HG03565 (cell line): ENCODE results near the gene GDF9.

Experiments
- ATAC-seq: cut with Tn5 transposase; IDR thresholded peaks from one replicate; pipeline ENCODE4 v1.9.1; 2021; ENCODE audit warnings: mild to moderate bottlenecking, moderate library complexity; ENCODE audit not compliant: unreplicated experiment

GDF9 gene, protein sequence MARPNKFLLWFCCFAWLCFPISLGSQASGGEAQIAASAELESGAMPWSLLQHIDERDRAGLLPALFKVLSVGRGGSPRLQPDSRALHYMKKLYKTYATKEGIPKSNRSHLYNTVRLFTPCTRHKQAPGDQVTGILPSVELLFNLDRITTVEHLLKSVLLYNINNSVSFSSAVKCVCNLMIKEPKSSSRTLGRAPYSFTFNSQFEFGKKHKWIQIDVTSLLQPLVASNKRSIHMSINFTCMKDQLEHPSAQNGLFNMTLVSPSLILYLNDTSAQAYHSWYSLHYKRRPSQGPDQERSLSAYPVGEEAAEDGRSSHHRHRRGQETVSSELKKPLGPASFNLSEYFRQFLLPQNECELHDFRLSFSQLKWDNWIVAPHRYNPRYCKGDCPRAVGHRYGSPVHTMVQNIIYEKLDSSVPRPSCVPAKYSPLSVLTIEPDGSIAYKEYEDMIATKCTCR

DNA sequence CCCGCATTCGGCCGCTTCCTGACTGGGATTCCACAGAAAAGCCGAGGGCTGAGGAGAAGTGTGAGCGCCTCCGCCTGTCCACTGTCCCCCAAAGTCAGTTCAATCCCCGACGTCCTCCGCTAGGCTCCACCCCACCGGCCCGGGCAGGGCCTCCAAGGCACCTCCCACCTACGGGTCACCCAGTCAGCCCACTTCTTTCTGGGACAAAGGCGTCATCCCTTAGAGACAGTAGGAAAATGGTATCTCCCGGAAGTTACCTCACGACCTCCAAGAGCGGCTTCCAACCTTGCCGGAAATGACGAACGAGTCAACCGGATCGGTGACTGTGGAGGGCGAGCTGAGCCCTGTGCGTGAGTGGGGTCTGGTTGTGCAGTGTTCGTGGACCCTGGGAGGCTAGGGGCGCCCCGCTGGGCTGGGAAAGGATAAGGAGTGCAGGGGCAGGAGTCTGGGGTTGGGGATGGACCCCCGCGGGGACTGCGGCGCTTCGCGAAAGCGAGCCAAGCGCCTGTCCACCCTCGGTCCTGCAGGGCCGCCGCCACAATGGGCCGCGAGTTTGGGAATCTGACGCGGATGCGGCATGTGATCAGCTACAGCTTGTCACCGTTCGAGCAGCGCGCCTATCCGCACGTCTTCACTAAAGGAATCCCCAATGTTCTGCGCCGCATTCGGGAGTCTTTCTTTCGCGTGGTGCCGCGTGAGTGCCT lies at the start of gene GDF9, which contains the start of gene UQCRQ:
TSS of gene GDF9 (minus strand) at position 128 of the 704 bp plus-strand sequence. CDS start 1,936 bp downstream, outside the sequence.
TSS of gene UQCRQ (plus strand) at position 301 of the 704 bp plus-strand sequence. CDS start at position 541, 240 bp downstream.
- peak; percentile 96 for ATAC-seq

DNA sequence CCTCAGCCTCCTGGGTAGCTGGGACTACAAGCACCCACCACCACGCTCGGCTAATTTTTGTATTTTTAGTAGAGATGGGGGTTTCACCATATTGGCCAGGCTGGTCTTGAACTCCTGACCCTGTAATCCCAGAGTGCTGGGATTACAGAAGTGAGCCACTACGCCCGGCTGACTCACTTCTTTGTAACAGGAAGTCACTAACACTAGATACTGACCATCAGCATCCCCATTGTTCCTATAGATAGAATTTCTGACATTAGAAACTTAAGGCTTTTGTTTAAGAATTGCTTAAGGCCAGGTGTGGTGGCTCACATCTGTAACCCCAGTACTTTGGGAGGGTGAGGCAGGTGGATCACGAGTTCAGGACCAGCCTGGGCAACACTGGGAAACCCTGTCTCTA lies 49.4 kb upstream of the GDF9 start:
- ATAC-seq = no peak

DNA sequence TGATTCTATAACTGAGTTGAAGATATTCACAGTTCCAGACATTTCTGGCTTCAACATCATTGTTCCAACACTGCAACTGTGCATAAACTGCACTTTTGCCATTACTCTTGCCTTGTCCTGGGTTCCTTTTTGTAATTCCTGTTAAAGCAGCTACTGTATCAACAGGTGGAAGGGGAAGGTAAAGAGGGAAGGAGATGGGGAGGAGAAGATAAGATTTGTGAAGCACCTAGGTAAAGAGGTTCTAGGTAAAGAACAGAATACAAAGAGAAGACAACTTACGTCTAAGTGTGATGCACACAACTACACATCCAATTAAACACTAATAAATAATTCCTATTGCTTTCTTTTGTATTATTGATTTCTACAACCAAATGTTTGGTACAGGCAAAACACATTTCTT lies 43.4 kb upstream of the GDF9 start:
- no peak for ATAC-seq

DNA sequence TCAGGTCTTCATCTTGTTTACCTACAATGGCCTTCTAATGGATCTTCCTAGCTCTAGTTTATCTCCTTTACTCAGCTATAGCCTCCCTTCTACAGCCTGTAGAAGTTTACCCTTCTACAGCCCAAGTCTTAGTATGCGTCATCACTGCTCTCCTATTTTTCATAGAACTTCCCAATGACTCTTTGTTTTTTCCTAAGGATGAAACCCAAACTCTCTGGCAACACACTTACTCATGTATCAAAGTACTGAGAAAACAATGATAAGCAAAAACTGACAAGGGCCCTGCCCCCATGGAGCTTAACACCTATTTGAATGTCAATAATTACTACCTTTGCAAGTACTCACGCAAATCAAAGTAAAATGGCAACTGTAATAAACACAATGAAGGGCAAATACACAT lies 40.9 kb upstream of the GDF9 start:
- ATAC-seq = no peak

DNA sequence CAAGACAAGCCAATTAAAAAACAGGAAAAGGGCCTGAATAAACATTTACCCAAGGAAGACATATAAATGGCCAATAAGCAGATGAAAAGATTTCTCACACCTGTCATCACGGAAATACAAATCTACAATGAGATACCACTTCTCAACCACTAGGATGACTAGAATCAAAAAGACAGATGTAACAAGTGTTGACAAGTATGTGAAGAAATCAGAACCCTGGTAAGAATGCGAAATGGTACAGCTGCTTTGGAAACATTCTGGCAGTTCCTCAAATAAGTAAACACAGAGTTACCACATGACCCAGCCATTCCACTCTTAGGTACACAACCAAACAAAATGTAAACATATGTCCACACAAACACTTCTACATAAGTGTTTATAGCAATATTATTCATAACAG lies 39.7 kb upstream of the GDF9 start:
- no peak for ATAC-seq

DNA sequence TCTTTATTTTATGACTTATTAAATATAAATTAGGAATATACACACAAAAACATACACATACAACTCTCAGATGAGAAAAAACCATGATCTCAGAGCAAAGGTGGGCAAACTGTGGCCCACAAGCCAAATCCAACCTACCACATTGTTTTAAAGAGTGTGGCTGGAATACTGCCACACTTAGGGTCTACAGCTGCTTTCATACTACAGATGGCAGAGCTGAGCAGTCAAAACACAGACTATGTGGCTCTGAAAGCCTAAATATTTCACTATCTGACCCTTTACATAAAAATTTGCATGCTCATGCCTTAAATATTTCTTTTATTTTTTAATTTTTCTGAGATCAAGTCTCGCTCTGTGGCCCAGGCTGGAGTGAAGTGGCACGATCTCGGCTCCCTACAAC lies 35.5 kb upstream of the GDF9 start:
- ATAC-seq = no peak

DNA sequence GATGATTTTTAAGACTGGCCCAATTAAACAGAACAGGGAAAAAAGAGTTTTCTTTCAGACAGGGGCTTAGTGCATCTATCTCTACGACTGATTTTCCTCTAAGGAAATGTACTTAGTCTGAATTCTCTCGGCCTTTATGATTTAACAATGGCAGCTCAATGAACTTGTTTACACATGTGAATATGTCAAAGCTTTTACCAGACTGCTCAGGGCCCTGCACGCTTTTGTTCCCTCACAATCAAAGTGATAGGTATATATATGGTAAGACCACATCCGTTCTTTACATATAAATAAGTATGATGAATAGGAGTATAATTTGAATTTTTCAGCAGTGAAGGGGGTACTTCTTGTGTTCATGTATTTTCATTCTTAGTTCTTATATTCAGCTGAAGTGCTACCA lies 34.8 kb upstream of the GDF9 start:
- no peak for ATAC-seq

DNA sequence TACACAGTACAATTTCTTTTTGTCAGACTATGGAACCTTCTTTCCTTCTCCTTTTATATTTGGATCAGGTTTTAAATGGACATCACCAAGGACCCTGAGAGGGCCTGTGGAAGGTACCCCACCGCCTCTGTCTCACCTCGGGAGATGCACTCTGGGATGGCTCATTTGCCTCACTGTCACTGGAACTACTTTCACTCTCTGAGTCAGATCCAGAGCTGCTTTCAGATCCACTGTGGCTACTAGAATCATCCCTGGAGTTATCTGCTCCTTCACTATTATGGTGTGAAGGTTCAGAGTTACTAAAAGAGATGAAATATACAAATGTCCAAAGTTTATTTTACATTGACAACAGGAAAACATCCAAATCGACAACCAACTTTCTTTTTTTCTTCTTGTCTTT lies 31.8 kb upstream of the GDF9 start:
- no peak for ATAC-seq

DNA sequence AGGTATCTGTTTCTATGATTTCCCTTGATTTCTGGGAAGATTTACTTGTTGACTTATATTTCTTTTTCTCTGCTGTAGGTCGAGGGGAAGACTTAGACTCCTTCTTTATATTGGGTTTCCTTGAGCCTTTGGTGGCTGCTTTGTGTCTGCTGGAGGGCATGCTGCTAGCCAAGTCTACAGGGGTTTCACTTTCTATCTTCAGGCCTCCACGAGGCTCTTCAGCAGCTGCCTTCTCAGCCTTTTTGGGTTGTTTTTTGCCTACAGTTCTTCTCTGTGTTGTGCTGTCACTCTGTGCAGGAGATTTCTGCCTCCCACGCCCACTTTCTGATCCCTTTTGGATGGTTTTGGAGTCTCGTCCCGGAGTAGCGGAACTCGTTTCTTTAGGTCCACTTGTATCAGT lies 30.4 kb upstream of the GDF9 start:
- no peak for ATAC-seq

DNA sequence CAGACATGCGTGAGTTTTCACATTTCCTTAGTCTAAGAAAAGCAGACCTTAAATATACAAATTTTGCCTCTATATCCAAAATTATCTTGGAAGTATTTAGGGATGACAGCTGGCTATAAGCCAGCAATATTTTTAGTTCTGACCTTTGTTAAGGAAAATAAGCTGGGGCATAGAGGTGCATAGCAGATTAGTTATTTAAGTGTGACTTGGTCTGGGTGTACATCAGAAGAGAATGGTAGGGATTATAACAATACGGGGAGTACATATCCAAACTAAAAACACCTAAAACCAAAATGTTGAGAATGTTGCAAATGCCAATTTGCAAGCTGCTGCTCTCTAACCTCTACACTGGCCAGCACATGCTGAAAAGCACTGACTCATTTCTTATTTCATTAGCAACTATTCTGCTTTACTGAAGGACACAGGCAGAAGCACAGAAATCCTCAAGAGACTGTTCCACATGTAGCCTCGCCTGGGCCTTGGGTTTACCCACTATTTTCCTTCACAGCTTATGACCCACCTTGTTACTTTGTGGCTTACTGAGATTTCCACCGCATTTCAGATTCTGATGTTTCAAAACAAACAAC lies 29.5 kb upstream of the GDF9 start:
- no peak for ATAC-seq

DNA sequence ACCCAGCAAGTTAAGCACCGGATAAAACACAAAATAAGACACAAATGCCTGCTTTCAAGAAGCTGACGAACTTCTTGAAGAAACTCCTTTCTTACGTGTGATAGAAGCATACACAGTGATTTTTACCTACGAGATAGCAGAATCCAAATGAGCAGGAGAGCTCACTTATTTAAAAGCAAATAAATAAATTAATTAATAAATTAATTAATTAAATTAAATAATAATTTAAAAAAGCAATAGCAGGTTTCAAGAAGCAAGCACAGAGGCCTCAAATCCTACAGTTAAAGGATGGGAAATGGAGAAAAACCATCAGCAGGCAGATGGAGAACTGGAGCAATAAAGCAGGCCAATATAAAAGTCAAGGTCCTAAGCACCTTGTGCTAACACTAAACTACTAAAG lies 24.5 kb upstream of the GDF9 start:
- no peak for ATAC-seq

DNA sequence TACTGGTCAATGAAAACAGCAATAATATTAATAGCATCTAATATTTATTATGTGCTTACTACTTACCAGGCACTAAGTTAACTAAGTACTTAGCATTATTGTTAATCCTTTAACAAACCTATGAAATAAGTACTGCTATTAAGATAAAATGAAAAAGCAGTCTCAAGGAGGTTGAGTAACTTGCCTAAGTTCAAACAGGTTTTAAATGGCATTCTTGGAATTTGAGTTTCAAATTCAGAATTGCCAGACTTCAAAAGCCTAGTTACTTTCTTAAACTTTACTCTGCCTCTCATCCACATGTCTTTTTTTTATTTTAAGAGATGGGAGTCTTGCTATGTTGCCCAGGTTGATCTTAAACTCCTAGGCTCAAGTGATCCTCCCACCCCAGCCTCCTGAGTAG lies 23.2 kb upstream of the GDF9 start:
- no peak for ATAC-seq

DNA sequence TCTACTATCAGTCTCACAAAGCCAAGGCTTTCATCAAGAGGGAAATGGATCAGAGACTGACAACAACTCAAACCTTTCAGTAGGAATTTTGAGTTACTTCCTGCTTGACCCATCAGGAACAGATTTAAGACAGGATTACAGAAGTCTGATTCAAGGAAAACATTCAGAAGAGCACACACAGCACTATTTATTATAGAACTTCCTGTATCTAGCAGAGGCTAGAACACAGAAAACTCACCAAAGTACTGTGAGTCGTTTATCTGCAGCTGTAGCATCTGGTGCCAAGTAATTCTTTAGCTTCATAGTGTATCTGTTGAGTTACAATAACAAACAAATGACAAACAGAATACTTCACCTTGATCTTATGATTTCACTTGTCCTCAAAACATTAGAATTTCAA lies 21.0 kb upstream of the GDF9 start:
- no peak for ATAC-seq

DNA sequence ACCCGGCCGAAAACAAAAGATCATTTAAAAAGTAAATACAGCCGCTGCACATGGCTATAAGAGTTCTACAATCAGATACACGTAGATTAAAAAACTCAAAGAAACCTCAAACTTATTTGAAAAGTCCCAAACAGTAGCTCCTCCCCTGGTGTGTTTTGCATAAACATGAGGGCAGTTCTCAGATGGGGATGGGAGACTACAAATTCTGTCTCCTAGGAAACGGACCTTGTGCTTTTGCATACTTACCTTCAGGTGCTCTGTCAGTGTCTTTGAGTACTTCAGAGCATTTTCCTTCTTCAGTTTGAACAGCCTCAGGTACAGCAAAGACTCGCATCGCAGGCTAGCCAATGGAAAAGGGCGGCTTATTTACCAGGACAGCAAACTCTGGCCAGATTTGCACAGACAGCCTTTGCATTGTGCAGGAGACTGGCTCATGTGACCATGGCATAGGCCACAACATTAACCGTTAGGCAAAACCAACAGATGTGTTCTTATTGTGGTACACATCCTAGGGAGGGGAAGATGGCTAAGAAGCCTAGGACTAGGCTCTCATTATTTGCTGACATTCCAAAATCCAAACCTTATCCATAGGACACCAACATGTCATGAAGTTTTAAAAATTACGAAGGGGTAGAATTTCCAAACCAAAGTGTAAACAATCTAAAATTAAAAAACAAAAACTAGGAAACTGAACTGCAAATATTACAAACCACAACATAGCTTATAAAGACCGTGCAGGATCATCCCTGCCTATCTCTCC lies 20.0 kb upstream of the GDF9 start:
- ATAC-seq = no peak

DNA sequence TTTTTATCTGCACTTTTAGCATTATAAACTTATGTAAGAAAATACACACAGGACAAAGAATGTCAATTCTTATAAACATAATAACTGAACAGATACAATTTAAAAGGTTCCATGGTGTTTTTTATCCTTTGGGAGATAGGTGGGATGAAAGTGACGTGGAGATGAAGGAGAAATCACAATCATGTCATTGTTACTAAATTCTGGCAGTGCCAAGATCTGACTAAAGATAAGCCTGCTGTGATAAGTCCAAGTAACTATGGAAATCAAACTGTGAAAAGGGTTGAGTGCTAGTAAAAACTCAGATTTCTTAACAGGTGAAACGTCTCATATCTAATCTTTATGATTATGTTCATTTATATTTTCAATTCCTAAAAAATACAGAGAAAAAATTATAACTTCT lies 18.3 kb upstream of the GDF9 start:
- no peak for ATAC-seq

DNA sequence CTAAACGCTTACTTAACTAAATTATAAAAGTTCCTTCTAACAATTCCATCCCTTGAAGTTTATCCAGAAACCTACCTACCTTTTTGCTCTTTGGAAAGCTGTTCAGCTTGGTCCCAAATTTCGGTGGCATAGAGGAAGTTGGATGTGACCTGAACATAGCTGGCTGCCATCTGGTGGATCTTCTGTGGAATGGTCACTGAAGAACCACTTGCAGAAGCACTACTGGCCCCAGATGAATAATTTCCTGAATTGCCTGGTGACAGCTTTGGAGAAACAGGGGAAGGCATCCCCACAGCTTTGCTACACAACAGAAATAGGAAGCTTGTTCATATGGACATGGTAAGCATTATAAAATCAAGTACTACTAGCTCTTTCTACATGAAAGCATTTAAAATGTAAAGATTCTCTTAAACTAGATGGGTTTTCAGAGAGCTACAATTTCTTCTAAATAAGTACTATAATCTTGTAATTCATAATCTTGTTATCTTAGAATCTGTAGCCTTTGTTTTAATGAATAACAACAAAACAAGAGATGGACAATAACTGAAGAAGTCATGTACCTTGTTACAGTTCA lies 17.1 kb upstream of the GDF9 start:
- no peak for ATAC-seq

DNA sequence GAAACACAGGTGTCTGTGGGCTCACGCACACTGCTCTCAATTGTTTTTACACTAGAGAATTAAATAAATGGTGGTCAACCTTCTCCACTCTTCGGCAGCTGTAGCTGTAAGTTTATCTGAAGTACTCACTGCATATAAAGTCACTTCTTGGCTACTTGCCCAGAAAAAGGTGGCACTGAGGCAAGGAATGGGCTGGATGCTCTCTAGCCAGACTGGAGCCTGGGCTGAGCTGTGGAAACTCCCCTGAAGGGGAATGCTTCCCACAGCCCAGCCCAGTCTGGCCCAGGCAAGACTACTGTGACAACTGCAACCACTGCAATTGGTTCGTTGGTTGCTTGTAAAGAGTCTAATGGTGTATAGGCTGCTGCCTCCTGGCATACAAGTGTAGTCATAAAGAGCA lies 11.7 kb upstream of the GDF9 start:
- no peak for ATAC-seq

DNA sequence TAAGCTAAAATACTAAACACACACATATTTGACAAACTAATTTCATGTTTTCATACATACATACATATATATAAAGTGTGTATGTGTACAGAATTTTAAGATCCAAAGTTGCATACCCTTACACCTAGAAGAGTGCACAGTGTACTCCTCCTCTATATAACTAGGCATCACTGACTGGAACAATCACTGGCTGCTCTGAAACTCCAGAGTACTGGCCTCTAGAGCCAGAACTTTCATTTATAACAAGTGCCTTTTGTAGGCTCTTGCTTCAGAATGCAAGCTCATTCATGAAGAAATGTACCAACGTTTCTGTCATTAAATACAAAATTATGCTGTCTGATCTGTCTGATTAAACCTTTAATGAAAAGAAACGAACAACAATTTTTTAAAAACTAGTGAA lies 11.2 kb upstream of the GDF9 start:
- ATAC-seq = no peak

DNA sequence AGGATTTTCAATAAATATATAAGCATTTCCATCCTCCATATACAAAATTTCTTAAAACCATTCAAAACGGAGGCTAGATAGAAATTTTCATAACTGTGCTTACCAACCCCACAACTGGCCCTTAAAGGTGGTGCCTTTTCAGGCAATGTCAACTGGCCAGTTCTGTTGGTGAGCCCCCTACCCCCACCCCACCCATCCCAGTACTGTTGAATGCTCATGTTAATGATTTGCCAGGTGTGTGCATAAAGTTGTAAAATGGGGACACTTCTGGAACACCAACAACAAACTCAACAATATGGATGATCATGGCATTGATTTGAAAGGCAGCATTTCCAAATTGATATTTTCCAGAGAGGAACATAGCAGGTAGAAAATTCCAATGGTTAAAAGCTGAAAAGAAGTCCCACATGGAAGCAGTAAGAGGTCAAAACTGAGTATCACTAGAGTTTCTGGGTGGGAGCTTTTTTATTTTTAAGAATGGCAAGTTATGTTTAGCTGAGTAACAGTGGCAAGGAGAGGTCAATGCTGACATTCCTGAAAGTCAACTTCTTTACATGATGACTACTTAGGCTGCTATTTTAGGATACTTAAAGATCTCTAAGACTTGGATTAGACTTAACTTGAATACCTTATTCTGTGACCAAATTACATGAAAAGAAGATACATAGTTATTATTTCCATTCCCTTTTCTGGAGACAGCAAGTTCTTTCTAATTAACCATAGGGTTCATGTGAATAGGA lies 9.9 kb upstream of the GDF9 start:
- no peak for ATAC-seq

DNA sequence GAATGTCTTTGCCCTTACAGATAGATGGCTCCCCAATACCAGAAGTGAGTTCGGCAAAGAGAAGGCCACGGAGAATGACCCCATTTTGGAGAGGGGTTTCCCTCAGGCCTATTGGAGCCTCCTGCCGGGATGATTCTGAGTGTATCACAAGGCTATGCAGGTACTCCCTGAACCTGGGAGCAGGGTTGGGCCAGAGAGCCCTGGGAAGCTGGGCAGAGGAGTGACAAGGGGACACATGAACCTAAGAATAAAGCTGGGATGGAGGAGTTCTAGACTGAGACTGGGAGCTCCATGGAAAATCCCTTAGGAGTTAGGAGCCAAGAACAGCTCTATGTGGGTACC lies 7.6 kb upstream of the GDF9 start:
- no peak for ATAC-seq
